HepG2 (cell line): ENCODE measurements around the gene CHKA. TPM values are rescaled to one million over a fixed set of nuclear protein-coding genes. Genes with fewer than 3 reads are reported as not detected.

Experiments used
- CBFB ChIP-seq: sonication (generic); formaldehyde crosslinking; IDR thresholded peaks from 2 replicates; pipeline ENCODE4 v1.4.0; 2020; ENCODE audit warnings: missing genetic modification reagents
- CEBPG ChIP-seq: IDR thresholded peaks from 2 replicates; pipeline ENCODE4 v1.6.1; 2016
- CREM ChIP-seq, 2 experiments: sonication (generic) in 1 of 2; formaldehyde crosslinking in 1 of 2; IDR thresholded peaks; 2 replicates each; pipeline versions ENCODE4 v1.4.0 to v1.6.1; 2016 to 2020; ENCODE audit warnings: antibody characterized with exemption in 1 of 2, mild to moderate bottlenecking in 1 of 2, missing genetic modification reagents in 1 of 2
- IRX3 ChIP-seq: sonication (generic); formaldehyde crosslinking; IDR thresholded peaks from 2 replicates; pipeline ENCODE4 v1.8.1; 2023; ENCODE audit warnings: mild to moderate bottlenecking, low read depth, missing genetic modification reagents, borderline replicate concordance
- MBD4 ChIP-seq: IDR thresholded peaks from 2 replicates; pipeline ENCODE4 v1.6.1; 2012; ENCODE audit warnings: low read length, inconsistent platforms, borderline replicate concordance
- MTERF4 ChIP-seq: sonication (generic); formaldehyde crosslinking; IDR thresholded peaks from 2 replicates; pipeline ENCODE4 v1.8.0; 2023; ENCODE audit warnings: mild to moderate bottlenecking, missing genetic modification reagents
- MXD1 ChIP-seq: sonication (generic); formaldehyde crosslinking; IDR thresholded peaks from 2 replicates; pipeline ENCODE4 v1.4.0; 2020; ENCODE audit warnings: mild to moderate bottlenecking, missing genetic modification reagents
- RARA ChIP-seq: IDR thresholded peaks from 2 replicates; pipeline ENCODE4 v1.6.1; 2016; ENCODE audit warnings: missing genetic modification reagents, missing compliant biosample characterization
- RXRA ChIP-seq: sonication (generic); formaldehyde crosslinking; IDR thresholded peaks from 2 replicates; pipeline ENCODE4 v1.5.1; 2020; ENCODE audit warnings: missing genetic modification reagents
- SMC3 ChIP-seq: IDR thresholded peaks from 2 replicates; pipeline ENCODE4 v1.6.1; 2011; ENCODE audit warnings: low read length, improper control_type of control experiment
- STAT6 ChIP-seq: sonication (generic); formaldehyde crosslinking; IDR thresholded peaks from 2 replicates; pipeline ENCODE4 v1.4.0; 2020; ENCODE audit warnings: missing genetic modification reagents, mild to moderate bottlenecking, borderline replicate concordance
- TOE1 ChIP-seq: sonication (generic); formaldehyde crosslinking; IDR thresholded peaks from 2 replicates; pipeline ENCODE4 v1.4.0; 2020; ENCODE audit warnings: mild to moderate bottlenecking, missing genetic modification reagents
- ZBTB37 ChIP-seq: sonication (generic); formaldehyde crosslinking; IDR thresholded peaks from 2 replicates; pipeline ENCODE4 v1.4.0; 2020; ENCODE audit warnings: mild to moderate bottlenecking, missing genetic modification reagents
- ZMYM3 ChIP-seq: sonication (generic); formaldehyde crosslinking; IDR thresholded peaks from 2 replicates; pipeline ENCODE4 v1.5.1; 2020; ENCODE audit warnings: mild to moderate bottlenecking, missing genetic modification reagents
- ZNF292 ChIP-seq: sonication (generic); formaldehyde crosslinking; IDR thresholded peaks from 2 replicates; pipeline ENCODE4 v1.8.1; 2022; ENCODE audit warnings: mild to moderate bottlenecking, low read depth, missing genetic modification reagents, borderline replicate concordance
- ZNF326 ChIP-seq: sonication (generic); formaldehyde crosslinking; IDR thresholded peaks from 2 replicates; pipeline ENCODE4 v1.4.0; 2020; ENCODE audit warnings: missing genetic modification reagents, borderline replicate concordance
- ZNF576 ChIP-seq: sonication (generic); formaldehyde crosslinking; IDR thresholded peaks from 2 replicates; pipeline ENCODE4 v1.4.0; 2020; ENCODE audit warnings: mild to moderate bottlenecking, missing genetic modification reagents
- ZNF597 ChIP-seq: sonication (generic); formaldehyde crosslinking; IDR thresholded peaks from 2 replicates; pipeline ENCODE4 v1.5.0; 2020; ENCODE audit warnings: missing genetic modification reagents
- ZNF615 ChIP-seq: sonication (generic); formaldehyde crosslinking; IDR thresholded peaks from 2 replicates; pipeline ENCODE4 v1.5.0; 2020; ENCODE audit warnings: mild to moderate bottlenecking, missing genetic modification reagents, borderline replicate concordance
- ZNF629 ChIP-seq: sonication (generic); formaldehyde crosslinking; conservative IDR thresholded peaks from 2 replicates; pipeline ENCODE4 v1.5.0; 2020; ENCODE audit warnings: missing genetic modification reagents
- ZNF652 ChIP-seq: IDR thresholded peaks from 2 replicates; pipeline ENCODE4 v1.6.1; 2016; ENCODE audit warnings: low read depth, borderline replicate concordance
- ZNF672 ChIP-seq: sonication (generic); formaldehyde crosslinking; IDR thresholded peaks from 2 replicates; pipeline ENCODE4 v1.8.1; 2022; ENCODE audit warnings: missing genetic modification reagents
- ZNF749 ChIP-seq: sonication (generic); formaldehyde crosslinking; IDR thresholded peaks from 2 replicates; pipeline ENCODE4 v1.8.0; 2022; ENCODE audit warnings: mild to moderate bottlenecking, missing genetic modification reagents, moderate library complexity, borderline replicate concordance
- ZSCAN31 ChIP-seq: sonication (generic); formaldehyde crosslinking; IDR thresholded peaks from 2 replicates; pipeline ENCODE4 v1.5.0; 2020; ENCODE audit warnings: low read depth, mild to moderate bottlenecking, missing genetic modification reagents
- polyA plus RNA-seq, 8 experiments: library from polyadenylated mRNA; depleted of rRNA in 3 of 8; stranded (reverse) in 7 of 8; unstranded in 1 of 8; fragments of >200 nt; fragmentation: Illumina TruSeq in 4 of 8; extraction: Trizol in 4 of 8; gene quantifications; 2 replicates each; pipeline versions ENCODE4 v1.2.1 to v1.2.3, GENCODE V29; 2011 to 2016; ENCODE audit warnings: low read depth in 4 of 8, missing spikeins in 1 of 8, mixed read lengths in 1 of 8; ENCODE audit not compliant: insufficient read depth in 1 of 8
- total RNA-seq, 5 experiments: library from RNA; depleted of rRNA; stranded (reverse); fragments of >200 nt; fragmentation: Illumina TruSeq; extraction: Trizol; gene quantifications; 2 replicates each; pipeline ENCODE4 v1.2.3, GENCODE V29; 2016; ENCODE audit warnings: low read depth in 1 of 5

CHKA gene
- total and polyA plus RNA-seq, 2 of the 13 experiments (the other 11 are each of a cell fraction or from before 2014, with no cell fraction given): 71.6 to 92.7 TPM

- no peak for TF ChIP-seq MTERF4 (CRISPR knock-in tag)
- no peak for TF ChIP-seq RXRA
- no peak for TF ChIP-seq MBD4
- peak; percentile 64; the same call in 1 of the 2 replicates for TF ChIP-seq ZNF652 (CRISPR knock-in tag)
- TF ChIP-seq SMC3: no peak
- no peak for TF ChIP-seq STAT6 (CRISPR knock-in tag)
- TF ChIP-seq ZNF629: no peak
- TF ChIP-seq IRX3 (CRISPR knock-in tag): no peak
- peak; percentile 54 for TF ChIP-seq RARA (CRISPR knock-in tag)
- TF ChIP-seq ZNF576 (CRISPR knock-in tag): no peak
- no peak for TF ChIP-seq ZNF326 (CRISPR knock-in tag)
- TF ChIP-seq ZBTB37: no peak
- TF ChIP-seq CBFB: no peak
- TF ChIP-seq ZNF749 (CRISPR knock-in tag): no peak
- no peak for TF ChIP-seq ZSCAN31 (CRISPR knock-in tag)
- TF ChIP-seq ZNF615: no peak
- 0 out of 2 replicates have a peak, but pooled peaks have one; percentile 17 for TF ChIP-seq CREM (IDR thresholded peaks at IDR 0.05)
- TF ChIP-seq CREM (CRISPR knock-in tag; IDR thresholded peaks at IDR 0.05): no peak
- TF ChIP-seq ZNF672 (CRISPR knock-in tag): no peak
- TF ChIP-seq ZNF597: no peak
- TF ChIP-seq TOE1 (CRISPR knock-in tag): no peak
- TF ChIP-seq CEBPG (CRISPR knock-in tag): peak; percentile 65
- no peak for TF ChIP-seq ZNF292 (CRISPR knock-in tag)
- no peak for TF ChIP-seq MXD1
- TF ChIP-seq ZMYM3: no peak
These were observed 14.8 kb downstream of the CHKA start (continued) for GRCh38 chr11:68106165-68106940.
